Choroid plexus epithelial cell (primary cell): ENCODE results near the gene C1QL1.

Experiments used
- DNase-seq: peaks from one replicate; pipeline ENCODE4 v3.0.0-alpha.2; 2010; ENCODE audit warnings: low read depth
- H3K4me3 ChIP-seq: 2 replicates; pipeline ENCODE4 v1.5.1; 2011; ENCODE audit warnings: low read depth, mild to moderate bottlenecking, control low read depth, low read length, moderate library complexity
- CTCF ChIP-seq: conservative IDR thresholded peaks from 2 replicates; pipeline ENCODE4 v1.5.1; 2011; ENCODE audit warnings: low read depth, mild to moderate bottlenecking, control low read depth, inconsistent platforms, low read length, moderate library complexity

Gene C1QL1

GRCh38 chr17:44935116-44935515, 33.0 kb downstream of the C1QL1 start:
- TF ChIP-seq CTCF = no peak

GRCh38 chr17:44934745-44935105, 33.4 kb downstream of the C1QL1 start:
- no peak overlapping the region for H3K4me3 ChIP-seq
- no peak for TF ChIP-seq CTCF
- DNase-seq = no peak

More at GRCh38 chr17:44935116-44935515, 33.0 kb downstream of the C1QL1 start:
- H3K4me3 ChIP-seq = no peak overlapping the region
- DNase-seq = no peak

- DNase-seq = no peak
- TF ChIP-seq CTCF = no peak
- H3K4me3 ChIP-seq = no peak overlapping the region
These were observed 34.0 kb downstream of the C1QL1 start for GRCh38 chr17:44933824-44934744.

GRCh38 chr17:44932787-44933097, 35.4 kb downstream of the C1QL1 start:
- H3K4me3 ChIP-seq = no peak overlapping the region
- no peak for TF ChIP-seq CTCF
- no peak for DNase-seq

GRCh38 chr17:44932096-44932786, 35.9 kb downstream of the C1QL1 start:
- no peak for DNase-seq
- no peak overlapping the region for H3K4me3 ChIP-seq
- TF ChIP-seq CTCF = no peak

- DNase-seq = no peak
- no peak overlapping the region for H3K4me3 ChIP-seq
- no peak for TF ChIP-seq CTCF
These were observed 36.7 kb downstream of the C1QL1 start for GRCh38 chr17:44931376-44931775.
